Measurements from ENCODE around the gene FRMD8. TPM values are rescaled to one million over a fixed set of nuclear protein-coding genes. Genes with fewer than 3 reads are reported as not detected.

FRMD8 gene
- total RNA-seq, 1 experiment from 2014 or later: 22.7 TPM

DNA sequence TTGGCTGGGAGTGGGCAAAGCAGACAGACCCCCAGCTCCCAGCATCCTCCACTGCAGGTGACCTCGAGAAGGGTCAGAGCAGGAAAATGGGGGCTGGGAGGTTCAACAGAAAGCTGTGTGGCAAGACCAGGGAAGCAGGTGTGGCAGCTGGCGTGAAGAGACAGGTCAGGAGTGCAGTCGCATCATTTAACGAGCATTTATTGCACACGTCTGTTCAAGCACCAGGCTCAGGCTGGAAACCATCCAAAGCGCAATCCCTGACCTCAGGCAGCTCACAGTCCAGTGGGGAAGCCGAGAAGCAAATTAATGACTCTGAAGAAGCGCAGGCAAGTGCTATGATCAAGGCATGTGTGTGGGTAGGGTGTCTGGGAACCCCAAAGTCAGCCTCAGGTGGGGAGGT, 11.4 kb upstream of the FRMD8 start:
- Mint-ChIP-seq H3K9me3 (no peaks in the 10 kb centered on the region), H3K27me3 (ENCODE audit: low read depth) (peaks cover 30% of the 10 kb centered on the region), H3K4me1 (peaks cover 0 to 5% of the 10 kb centered on the region in 2 experiments; a peak in 1 of 4 replicates), H3K36me3 (ENCODE audit: insufficient read depth in 1 of 3, low read depth in 3 of 3) (no peaks in the 10 kb centered on the region), H3K27ac (no peak overlapping the region), H3K4me3 (no peak overlapping the region)
- H3K9ac ChIP-seq (ENCODE audit: extremely low read depth, insufficient read length, low read length): no peak overlapping the region
- no peak overlapping the region for H3K27ac ChIP-seq (ENCODE audit: insufficient read length, low read depth, low read length)
- no peaks in the 10 kb centered on the region for H3K4me1 ChIP-seq (ENCODE audit: insufficient read depth, low read length)
- no peak overlapping the region; the same call in 1 of the 2 replicates for H3K14ac ChIP-seq (ENCODE audit: insufficient read depth, low read length)
- H2BK20ac ChIP-seq (ENCODE audit: low read depth, low read length, poor library complexity, severe bottlenecking): no peak overlapping the region
- no peak overlapping the region for H3K4ac ChIP-seq (ENCODE audit: low read depth, low read length)
- H3K79me2 ChIP-seq (ENCODE audit: insufficient read depth, low read length): no peaks in the 10 kb centered on the region
- H4K8ac ChIP-seq (replicated peaks; ENCODE audit: insufficient read length, low read depth, low read length): no peak overlapping the region
- no peak overlapping the region for H4K91ac ChIP-seq (ENCODE audit: insufficient read length, low read depth, low read length)
- H3K27me3 ChIP-seq (ENCODE audit: insufficient read depth, low read length): no peaks in the 10 kb centered on the region
- H3K23me2 ChIP-seq (ENCODE audit: insufficient read length, low read depth, low read length, poor library complexity, severe bottlenecking): no peaks in the 10 kb centered on the region
- no peak overlapping the region for H2BK12ac ChIP-seq (ENCODE audit: insufficient read length, low read depth, low read length)
- H2AFZ ChIP-seq (ENCODE audit: low read length): no peak overlapping the region
- no peak overlapping the region for H3K56ac ChIP-seq (ENCODE audit: insufficient read length, low read depth, low read length)
- H3K9me3 ChIP-seq (ENCODE audit: control insufficient read depth, low read depth, low read length): no peaks in the 10 kb centered on the region
- H3K4me2 ChIP-seq (ENCODE audit: insufficient read depth, insufficient read length, low read length): no peak overlapping the region
- H4K5ac ChIP-seq (ENCODE audit: insufficient read length, low read depth, low read length): no peak overlapping the region
- no peak overlapping the region for H3K18ac ChIP-seq (ENCODE audit: insufficient read length, low read depth, low read length)
- no peak overlapping the region for H3T11ph ChIP-seq (ENCODE audit: low read length)
- H2BK5ac ChIP-seq (ENCODE audit: insufficient read length, low read length): no peak overlapping the region
- TF ChIP-seq, protein P1, sequence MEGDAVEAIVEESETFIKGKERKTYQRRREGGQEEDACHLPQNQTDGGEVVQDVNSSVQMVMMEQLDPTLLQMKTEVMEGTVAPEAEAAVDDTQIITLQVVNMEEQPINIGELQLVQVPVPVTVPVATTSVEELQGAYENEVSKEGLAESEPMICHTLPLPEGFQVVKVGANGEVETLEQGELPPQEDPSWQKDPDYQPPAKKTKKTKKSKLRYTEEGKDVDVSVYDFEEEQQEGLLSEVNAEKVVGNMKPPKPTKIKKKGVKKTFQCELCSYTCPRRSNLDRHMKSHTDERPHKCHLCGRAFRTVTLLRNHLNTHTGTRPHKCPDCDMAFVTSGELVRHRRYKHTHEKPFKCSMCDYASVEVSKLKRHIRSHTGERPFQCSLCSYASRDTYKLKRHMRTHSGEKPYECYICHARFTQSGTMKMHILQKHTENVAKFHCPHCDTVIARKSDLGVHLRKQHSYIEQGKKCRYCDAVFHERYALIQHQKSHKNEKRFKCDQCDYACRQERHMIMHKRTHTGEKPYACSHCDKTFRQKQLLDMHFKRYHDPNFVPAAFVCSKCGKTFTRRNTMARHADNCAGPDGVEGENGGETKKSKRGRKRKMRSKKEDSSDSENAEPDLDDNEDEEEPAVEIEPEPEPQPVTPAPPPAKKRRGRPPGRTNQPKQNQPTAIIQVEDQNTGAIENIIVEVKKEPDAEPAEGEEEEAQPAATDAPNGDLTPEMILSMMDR (conservative IDR thresholded peaks at IDR 0.05): no peak
- DNase-seq: no peak
- no peak overlapping the region for H2BK120ac ChIP-seq (ENCODE audit: low read depth, low read length, poor library complexity, severe bottlenecking)
- H3K23ac ChIP-seq (ENCODE audit: insufficient read length, low read depth, low read length): no peak overlapping the region
- no peak overlapping the region for H2AK5ac ChIP-seq (ENCODE audit: insufficient read length, low read length)
- no CpG with 5 or more reads among the region's 8 CpGs for WGBS (ENCODE audit: extremely low coverage, insufficient read length, low lambda C conversion rate)
- H2BK15ac ChIP-seq (ENCODE audit: low read depth, low read length): no peak overlapping the region
- H3K79me1 ChIP-seq (ENCODE audit: insufficient read depth, low read depth, low read length, poor library complexity, severe bottlenecking): no peaks in the 10 kb centered on the region
- no peaks in the 10 kb centered on the region for H4K20me1 ChIP-seq (ENCODE audit: control insufficient read depth, insufficient read depth, insufficient read length)

Measured in H9 (cell line).